Testis (tissue), 2 donors: ENCODE measurements around the gene JAML.

Experiments used
- CTCF ChIP-seq, 3 experiments: fragments of 450-650 bp in 2 of 3; fragments of 200-600 bp in 1 of 3; sonication (generic) in 1 of 3; IDR thresholded peaks; one replicate each; pipeline ENCODE4 v1.5.1; 2016 to 2019; ENCODE audit warnings: antibody characterized with exemption in 3 of 3, mild to moderate bottlenecking in 2 of 3, moderate library complexity in 1 of 3
- POLR2A ChIP-seq: fragments of 450-650 bp; IDR thresholded peaks from one replicate; pipeline ENCODE4 v1.6.1; 2017; ENCODE audit warnings: antibody characterized with exemption, mild to moderate bottlenecking, moderate library complexity

DNA sequence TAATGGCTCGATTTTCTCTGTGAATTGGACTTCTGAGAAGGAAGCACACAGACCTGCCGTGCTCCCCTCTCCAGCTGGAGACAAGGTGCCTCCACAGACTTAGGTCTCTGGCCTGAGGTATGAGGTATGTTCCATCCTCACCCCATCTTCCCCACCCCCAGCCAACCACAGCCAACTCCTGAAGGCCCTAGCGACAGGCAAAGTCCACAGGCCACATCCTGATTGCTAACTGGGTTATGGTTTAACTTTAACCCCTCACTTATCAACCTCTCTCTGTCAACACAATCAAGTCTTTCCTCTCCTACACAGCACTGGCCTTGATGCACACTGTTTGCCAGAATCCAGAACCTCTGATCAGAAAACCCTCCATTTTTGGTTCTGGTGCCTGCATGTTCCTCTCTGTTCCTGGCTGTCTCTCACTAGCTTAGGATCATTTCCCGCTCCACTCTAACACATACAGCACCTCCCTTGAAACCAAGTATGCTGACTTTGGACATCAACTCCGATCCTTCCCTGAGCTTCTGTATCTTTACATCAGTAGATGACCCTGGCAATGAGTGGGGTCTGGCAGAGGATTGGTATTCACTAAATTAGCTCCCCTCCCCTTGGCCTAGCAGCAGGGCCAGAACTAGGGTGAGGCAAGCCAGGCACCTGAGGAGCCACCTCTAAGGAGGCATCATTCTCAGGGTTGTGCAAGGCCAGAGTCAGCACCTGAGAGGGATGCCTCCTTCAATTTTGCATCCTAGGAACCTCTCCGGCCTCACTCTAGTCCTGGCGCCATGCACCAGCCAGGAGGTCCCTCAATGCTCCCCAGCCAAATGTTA, 22.0 kb downstream of the JAML start:
- TF ChIP-seq CTCF (IDR thresholded peaks at IDR 0.05), result no peak
- TF ChIP-seq POLR2A, result no peak
